CD4-positive, CD25-positive, alpha-beta regulatory T cell (primary cell): Measurements from ENCODE around the gene CISH. TPM values are rescaled to one million over a fixed set of nuclear protein-coding genes. Genes with fewer than 3 reads are reported as not detected.

Experiments
- ATAC-seq, 2 donors: fragments of 150-1000 bp; cut with Tn5 transposase; one replicate each; pipeline ENCODE4 v1.10.0; 2021; ENCODE audit warnings: low read depth in 2 of 2, moderate number of reproducible peaks in 2 of 2, moderate library complexity in 1 of 2
- DNase-seq, 3 donors: peaks; one replicate each; pipeline versions ENCODE4 v3.0.0 to v3.0.0-alpha.2; 2012 to 2022; ENCODE audit warnings: mixed read lengths in 1 of 3
- H3K27ac ChIP-seq: one replicate; pipeline ENCODE4 v1.7.0; 2013; ENCODE audit warnings: mild to moderate bottlenecking, low read length; ENCODE audit not compliant: insufficient read depth, poor library complexity, severe bottlenecking
- H3K27me3 ChIP-seq: one replicate; pipeline ENCODE4 v1.7.0; 2013; ENCODE audit warnings: low read length; ENCODE audit not compliant: control insufficient read depth, insufficient read depth
- H3K36me3 ChIP-seq: one replicate; pipeline ENCODE4 v1.7.0; 2013; ENCODE audit warnings: mild to moderate bottlenecking, low read length, moderate library complexity; ENCODE audit not compliant: control insufficient read depth, insufficient read depth
- H3K4me1 ChIP-seq: 2 replicates; pipeline ENCODE4 v1.7.0; 2013; ENCODE audit warnings: mild to moderate bottlenecking, low read length; ENCODE audit not compliant: insufficient read depth, control insufficient read depth, poor library complexity, severe bottlenecking
- H3K4me3 ChIP-seq: one replicate; pipeline ENCODE4 v1.7.0; 2013; ENCODE audit warnings: low read depth, mild to moderate bottlenecking, low read length, moderate library complexity
- H3K9me3 ChIP-seq, 2 experiments: 1 replicate in 1 of 2; 2 replicates in 1 of 2; pipeline ENCODE4 v1.7.0; 2013; ENCODE audit warnings: low read length in 2 of 2, mild to moderate bottlenecking in 1 of 2, moderate library complexity in 1 of 2; ENCODE audit not compliant: control insufficient read depth in 2 of 2
- H3K27ac Mint-ChIP-seq, 3 donors: one replicate each; pipeline ENCODE4 v1.8.0; 2020 to 2022; ENCODE audit warnings: mild to moderate bottlenecking in 3 of 3, mixed read lengths in 3 of 3, moderate library complexity in 2 of 3
- H3K27me3 Mint-ChIP-seq: one replicate; pipeline ENCODE4 v1.8.0; 2022; ENCODE audit warnings: mild to moderate bottlenecking, mixed read lengths
- H3K36me3 Mint-ChIP-seq: one replicate; pipeline ENCODE4 v1.8.0; 2020; ENCODE audit warnings: mixed read lengths
- H3K4me1 Mint-ChIP-seq, 4 donors: one replicate each; pipeline ENCODE4 v1.8.0; 2020 to 2022; ENCODE audit warnings: mixed read lengths in 4 of 4, mild to moderate bottlenecking in 1 of 4
- H3K4me3 Mint-ChIP-seq, 4 donors: one replicate each; pipeline ENCODE4 v1.8.0; 2020 to 2022; ENCODE audit warnings: mild to moderate bottlenecking in 4 of 4, mixed read lengths in 4 of 4, moderate library complexity in 3 of 4
- H3K9me3 Mint-ChIP-seq, 7 donors: one replicate each; pipeline ENCODE4 v1.8.0; 2020 to 2022; ENCODE audit warnings: mixed read lengths in 7 of 7, mild to moderate bottlenecking in 3 of 7, moderate library complexity in 2 of 7
- polyA plus RNA-seq, 4 donors: library from polyadenylated mRNA; unstranded; fragments of 300-500 nt; fragmentation: Illumina TruSeq; gene quantifications; one replicate each; pipeline ENCODE4 v1.2.3, GENCODE V29; 2021
- total RNA-seq: library from RNA; stranded (reverse); gene quantifications from one replicate; pipeline ENCODE4 v1.2.3, GENCODE V29; 2022

CISH gene
- total and polyA plus RNA-seq, 5 donors from 2014 or later, result 23.4 to 66.7 (median 57.0) TPM

GRCh38 chr3:50567386-50568167 lies 44.0 kb downstream of the CISH start, which contains the start of gene C3orf18:
Gene C3orf18 (minus strand): TSS chr3:50567747. CDS start chr3:50565699, 2,048 bp downstream.
- DNase-seq (peak; percentile 93 to 97 (median 93)), ATAC-seq (peak; percentile 75 to 77)
- Mint-ChIP-seq H3K36me3 (no peaks in the 10 kb centered on the region), H3K27ac (peak within 1 kb of the TSS; percentile 84 to 98 (median 95)), H3K9me3 (no peaks in the 10 kb centered on the region), H3K27me3 (no peaks in the 10 kb centered on the region), H3K4me1 (peaks cover 5 to 66% (median 45%) of the 10 kb centered on the region in 4 donors), H3K4me3 (peak within 1 kb of the TSS; percentile 93 to 98 (median 98))
- Histone ChIP-seq H3K4me1 (peaks cover 58% of the 10 kb centered on the region), H3K27me3 (no peaks in the 10 kb centered on the region), H3K9me3 (no peaks in the 10 kb centered on the region), H3K27ac (peak within 1 kb of the TSS; percentile 92), H3K36me3 (no peaks in the 10 kb centered on the region), H3K4me3 (peak within 1 kb of the TSS; percentile 75)

DNA sequence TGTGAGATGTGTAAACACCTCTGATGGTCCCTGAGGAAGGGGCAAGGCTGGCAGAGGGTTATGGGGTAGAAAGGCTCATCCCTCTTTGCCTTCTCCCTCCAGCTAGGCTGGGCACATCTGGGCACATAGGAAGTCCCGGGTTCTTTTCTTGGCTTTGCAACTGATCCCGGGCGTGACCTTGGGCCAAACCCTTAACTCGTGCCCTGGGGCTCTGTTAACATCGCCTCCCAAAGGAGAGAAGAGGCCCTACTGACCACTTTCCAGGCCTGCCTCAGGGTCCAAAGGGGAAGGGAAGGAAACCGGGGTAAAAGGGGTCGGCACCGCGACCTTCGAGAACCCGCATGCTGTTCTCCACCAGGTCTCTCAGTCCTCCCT lies 44.6 kb downstream of the CISH start:
- Histone ChIP-seq H3K9me3 (no peaks in the 10 kb centered on the region), H3K27ac (peak overlapping the region; percentile 92), H3K36me3 (no peaks in the 10 kb centered on the region), H3K27me3 (no peaks in the 10 kb centered on the region), H3K4me3 (peak overlapping the region; percentile 57), H3K4me1 (peaks cover 52% of the 10 kb centered on the region)
- Mint-ChIP-seq H3K4me3 (peak overlapping the region; percentile 74 to 98 (median 78)), H3K9me3 (no peaks in the 10 kb centered on the region), H3K27me3 (no peaks in the 10 kb centered on the region), H3K4me1 (peaks cover 5 to 60% (median 40%) of the 10 kb centered on the region in 4 donors), H3K36me3 (no peaks in the 10 kb centered on the region), H3K27ac (peak overlapping the region in 2 of 3 donors; percentile 35 to 59)
- DNase-seq, result no peak
- no peak for ATAC-seq

- H3K27ac Mint-ChIP-seq, result peak overlapping the region in 2 of 3 donors; percentile 83 to 87
- no peak overlapping the region for H3K27ac ChIP-seq
- ATAC-seq (no peak), DNase-seq (no peak)
- H3K27me3 ChIP-seq, result no peaks in the 10 kb centered on the region
- H3K27me3 Mint-ChIP-seq, result no peaks in the 10 kb centered on the region
- no peaks in the 10 kb centered on the region for H3K9me3 Mint-ChIP-seq
- H3K4me1 ChIP-seq, result peaks cover 26% of the 10 kb centered on the region
- H3K4me1 Mint-ChIP-seq, result peaks cover 5 to 34% (median 21%) of the 10 kb centered on the region in 4 donors
- peak overlapping the region in 1 of 4 donors; percentile 58 for H3K4me3 Mint-ChIP-seq
- peaks cover under 1% of the 10 kb centered on the region for H3K36me3 Mint-ChIP-seq
- no peaks in the 10 kb centered on the region for H3K36me3 ChIP-seq
- no peaks in the 10 kb centered on the region for H3K9me3 ChIP-seq
- H3K4me3 ChIP-seq, result no peak overlapping the region
Observed at GRCh38 chr3:50564321-50564720, 47.3 kb downstream of the CISH start.

DNA sequence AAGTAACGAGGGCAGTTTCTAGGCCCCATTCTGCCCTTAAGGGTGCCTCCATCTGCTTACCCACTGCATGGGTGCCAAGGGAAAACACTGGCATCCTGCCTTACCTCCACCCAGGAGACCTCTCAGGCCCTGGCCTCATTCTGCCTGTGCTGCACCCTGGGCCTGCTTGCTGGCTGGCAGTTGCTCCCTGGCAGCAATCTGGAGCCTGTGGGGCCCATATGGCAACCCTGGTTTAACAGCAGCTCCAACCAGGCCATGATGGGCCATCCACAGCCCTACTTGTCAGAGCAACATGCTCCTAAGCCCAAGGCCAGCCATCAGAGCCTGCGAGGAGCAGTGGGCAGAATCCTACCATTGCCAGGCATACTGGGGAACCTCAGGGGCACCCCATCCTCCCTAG lies 47.7 kb downstream of the CISH start:
- no peak overlapping the region for H3K27ac ChIP-seq
- H3K4me1 ChIP-seq, result peaks cover 22% of the 10 kb centered on the region
- H3K4me3 ChIP-seq, result no peak overlapping the region
- Mint-ChIP-seq H3K27me3 (no peaks in the 10 kb centered on the region), H3K4me3 (no peak overlapping the region), H3K36me3 (peaks cover 3% of the 10 kb centered on the region), H3K27ac (no peak overlapping the region), H3K4me1 (peaks cover 5 to 32% (median 19%) of the 10 kb centered on the region in 4 donors), H3K9me3 (no peaks in the 10 kb centered on the region)
- no peaks in the 10 kb centered on the region for H3K9me3 ChIP-seq
- H3K36me3 ChIP-seq, result no peaks in the 10 kb centered on the region
- ATAC-seq (no peak), DNase-seq (no peak)
- no peaks in the 10 kb centered on the region for H3K27me3 ChIP-seq

DNA sequence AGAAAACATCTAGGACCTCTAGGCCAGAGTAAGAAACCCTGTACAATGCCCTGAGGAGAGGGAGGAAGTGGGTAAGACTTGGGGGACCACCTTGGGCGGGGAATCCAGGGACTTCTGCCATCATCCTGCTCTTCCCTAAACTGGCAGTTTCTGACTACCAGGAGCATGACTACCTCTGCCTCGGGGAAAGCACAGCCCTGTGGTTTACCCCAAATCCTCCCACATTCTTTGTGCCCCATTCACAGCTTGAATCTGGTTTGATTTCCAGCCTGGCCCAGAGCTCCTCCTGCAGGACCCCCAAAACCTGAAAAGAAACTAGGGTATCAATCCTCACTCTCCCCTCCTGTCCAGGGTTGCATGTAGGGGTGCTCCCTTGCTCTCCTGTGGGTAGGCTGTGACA lies 48.7 kb downstream of the CISH start:
- DNase-seq, result no peak
- H3K27me3 ChIP-seq, result no peaks in the 10 kb centered on the region

DNA sequence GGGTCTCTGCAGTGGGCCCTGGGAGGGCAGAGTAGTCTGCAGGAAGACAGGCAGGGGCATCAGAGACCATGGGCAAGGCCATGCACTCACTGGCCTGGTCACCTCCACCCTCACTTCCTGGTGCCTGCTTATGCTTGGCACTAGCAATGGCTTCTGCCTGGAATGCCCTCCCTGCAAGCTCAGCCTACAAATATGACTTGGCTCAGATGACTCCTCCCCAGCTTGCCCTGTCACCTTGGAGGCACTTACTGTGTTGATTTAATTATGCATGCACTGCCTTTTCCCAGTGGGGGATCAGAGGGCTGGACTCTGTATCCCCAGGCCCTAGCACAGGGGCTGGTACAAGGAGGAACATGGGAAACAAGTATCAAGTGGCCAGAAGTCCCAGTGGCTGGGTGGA lies 51.9 kb downstream of the CISH start:
- ATAC-seq (no peak), DNase-seq (no peak)
- H3K27me3 ChIP-seq, result no peaks in the 10 kb centered on the region
- H3K27ac ChIP-seq, result no peak overlapping the region
- no peaks in the 10 kb centered on the region for H3K36me3 ChIP-seq
- no peak overlapping the region for H3K4me3 ChIP-seq
- no peaks in the 10 kb centered on the region for H3K4me1 ChIP-seq
- no peaks in the 10 kb centered on the region for H3K9me3 ChIP-seq
- Mint-ChIP-seq H3K27me3 (no peaks in the 10 kb centered on the region), H3K4me3 (no peak overlapping the region), H3K27ac (no peak overlapping the region), H3K4me1 (peaks cover 0 to 6% (median 3%) of the 10 kb centered on the region in 4 donors), H3K36me3 (peaks cover 7% of the 10 kb centered on the region), H3K9me3 (no peaks in the 10 kb centered on the region)

More for the DNA sequence above, 48.7 kb downstream of the CISH start:
- Histone ChIP-seq H3K27ac (no peak overlapping the region), H3K4me3 (no peak overlapping the region), H3K4me1 (peaks cover 12% of the 10 kb centered on the region), H3K9me3 (no peaks in the 10 kb centered on the region), H3K36me3 (no peaks in the 10 kb centered on the region)
- no peak overlapping the region for H3K4me3 Mint-ChIP-seq
- peaks cover 7% of the 10 kb centered on the region for H3K36me3 Mint-ChIP-seq
- H3K9me3 Mint-ChIP-seq, result no peaks in the 10 kb centered on the region
- no peak overlapping the region for H3K27ac Mint-ChIP-seq
- no peak for ATAC-seq
- H3K27me3 Mint-ChIP-seq, result no peaks in the 10 kb centered on the region
- peaks cover 3 to 25% (median 15%) of the 10 kb centered on the region in 4 donors for H3K4me1 Mint-ChIP-seq

DNA sequence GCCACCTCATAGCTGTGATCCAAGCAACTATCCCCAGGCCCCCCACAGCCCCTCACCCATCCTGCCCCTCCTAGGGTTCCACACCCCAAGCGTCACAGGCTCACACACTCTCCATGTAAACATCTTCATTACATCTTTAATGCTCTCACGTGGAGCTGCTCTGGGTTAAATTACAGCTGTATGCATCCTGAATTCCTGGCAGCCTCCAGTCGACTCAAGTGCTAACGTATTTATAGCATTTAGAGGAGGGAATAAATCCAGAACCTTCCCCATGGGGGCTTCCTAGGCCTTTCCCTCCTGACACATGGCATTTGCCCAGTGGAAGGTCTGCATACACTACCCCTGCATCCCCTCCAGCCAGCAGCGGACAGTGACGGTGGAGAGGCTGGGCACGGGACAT lies 53.7 kb downstream of the CISH start:
- ATAC-seq (no peak), DNase-seq (no peak)
- no peak overlapping the region for H3K4me3 Mint-ChIP-seq
- no peaks in the 10 kb centered on the region for H3K9me3 Mint-ChIP-seq
- Histone ChIP-seq H3K27me3 (no peaks in the 10 kb centered on the region), H3K27ac (no peak overlapping the region), H3K4me1 (no peaks in the 10 kb centered on the region), H3K4me3 (no peak overlapping the region), H3K9me3 (no peaks in the 10 kb centered on the region), H3K36me3 (no peaks in the 10 kb centered on the region)
- H3K27me3 Mint-ChIP-seq, result no peaks in the 10 kb centered on the region
- H3K4me1 Mint-ChIP-seq, result no peaks in the 10 kb centered on the region
- H3K36me3 Mint-ChIP-seq, result peaks cover 7% of the 10 kb centered on the region
- H3K27ac Mint-ChIP-seq, result peak overlapping the region in 1 of 3 donors; percentile 73

- Mint-ChIP-seq H3K27ac (no peak overlapping the region), H3K4me1 (no peaks in the 10 kb centered on the region), H3K4me3 (no peak overlapping the region), H3K9me3 (no peaks in the 10 kb centered on the region), H3K27me3 (no peaks in the 10 kb centered on the region), H3K36me3 (peaks cover 7% of the 10 kb centered on the region)
- H3K9me3 ChIP-seq, result no peaks in the 10 kb centered on the region
- no peaks in the 10 kb centered on the region for H3K27me3 ChIP-seq
- H3K36me3 ChIP-seq, result no peaks in the 10 kb centered on the region
- no peak overlapping the region for H3K27ac ChIP-seq
- no peak overlapping the region for H3K4me3 ChIP-seq
- DNase-seq (no peak), ATAC-seq (no peak)
- H3K4me1 ChIP-seq, result no peaks in the 10 kb centered on the region
Observed at GRCh38 chr3:50557106-50557505, 54.5 kb downstream of the CISH start.
